ENCODE data around the gene CRYGB.
A peak's percentile ranks its signal among the peaks of the same experiment; 100 is the strongest.
"Not testable (repeated sequence)": the region's sequence is repeated elsewhere in the genome, so short reads cannot be mapped to it uniquely, and the experiment has no call there.

CRYGB gene

DNA sequence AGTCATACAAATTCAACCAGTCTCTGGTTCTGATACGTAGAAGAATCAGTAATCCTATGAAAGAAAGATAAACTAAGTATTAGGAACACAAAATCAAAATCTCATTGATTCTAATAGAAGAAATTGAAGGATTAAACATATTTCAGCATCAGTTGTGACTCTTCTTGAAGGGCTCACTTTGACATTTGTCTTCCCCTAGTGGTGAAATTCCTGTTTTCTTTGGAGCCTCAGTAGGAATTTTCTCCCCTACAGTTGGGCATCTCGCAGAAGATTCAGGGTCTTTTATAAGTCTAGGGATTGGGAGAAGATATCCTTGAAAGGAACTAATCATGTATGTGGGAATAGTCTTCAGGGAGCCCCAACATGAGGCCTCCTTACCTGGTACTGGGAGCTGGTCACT, 2.8 kb upstream of the CRYGB start:
- no peak for DNase-seq

- no peak for DNase-seq
These were observed 1.8 kb upstream of the CRYGB start for GRCh38 chr2:208147759-208148158.

DNA sequence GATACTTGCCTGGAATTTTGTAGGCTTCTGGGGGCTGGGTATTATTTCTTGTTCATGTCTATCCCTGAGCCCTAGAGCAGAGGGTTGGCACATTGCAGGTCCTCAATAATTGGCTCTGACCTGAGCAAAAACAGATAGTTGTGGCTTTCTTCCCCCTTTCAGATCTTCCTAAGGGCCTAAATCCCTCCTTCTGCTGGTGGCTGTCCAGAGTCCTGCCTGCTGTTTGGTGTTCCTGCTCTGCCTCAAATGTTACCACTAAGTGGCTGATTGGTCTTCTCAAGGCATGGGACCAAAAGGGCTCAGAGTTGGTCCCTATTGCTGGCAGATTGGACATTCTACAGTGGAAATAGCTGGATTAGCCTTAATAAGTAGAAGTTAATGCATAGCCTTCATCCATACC, 1.1 kb upstream of the CRYGB start:
- no peak for DNase-seq

DNA sequence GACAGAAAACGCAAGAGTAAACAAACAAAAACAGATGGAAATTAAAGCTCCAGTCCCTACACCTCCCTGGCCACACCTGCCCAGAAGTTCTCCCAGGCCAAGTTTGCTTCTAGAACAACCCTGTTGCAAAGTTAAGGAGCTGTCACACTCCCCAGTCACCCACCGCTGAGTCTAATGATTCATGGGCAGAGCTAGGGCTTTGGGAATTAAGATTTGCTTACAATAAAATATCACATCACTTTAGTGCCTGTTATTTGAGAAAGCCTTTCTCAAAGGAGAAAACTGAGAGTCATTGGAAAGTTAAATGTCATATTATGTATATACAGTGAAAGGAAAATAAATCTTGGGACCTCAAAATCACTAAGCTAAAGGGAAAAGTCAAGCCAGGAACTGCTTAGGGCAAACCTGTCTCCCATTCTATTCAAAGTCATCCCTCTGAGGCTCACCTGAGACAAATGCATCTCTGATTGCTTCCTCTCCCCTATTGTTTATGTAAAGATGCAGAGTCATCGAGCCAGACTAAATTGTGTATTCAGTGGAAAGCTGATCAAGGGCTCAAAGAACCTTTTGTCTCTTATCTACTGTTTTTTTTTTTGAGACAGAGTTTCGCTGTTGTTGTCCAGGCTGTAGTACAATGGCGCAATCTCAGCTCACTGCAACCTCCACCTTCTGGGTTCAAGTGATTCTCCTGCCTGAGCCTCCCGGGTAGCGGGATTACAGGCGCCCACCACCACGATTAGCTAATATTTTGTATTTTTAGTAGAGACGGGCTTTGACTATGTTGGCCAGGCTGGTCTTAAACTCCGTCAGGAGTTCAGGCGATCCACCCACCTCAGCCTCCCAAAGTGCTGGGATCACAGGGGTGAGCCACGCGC, 2.8 kb downstream of the CRYGB start:
- peak; percentile 8 for DNase-seq

- DNase-seq, result peak; percentile 75
These were observed 3.6 kb downstream of the CRYGB start for GRCh38 chr2:208142240-208142924.

DNA sequence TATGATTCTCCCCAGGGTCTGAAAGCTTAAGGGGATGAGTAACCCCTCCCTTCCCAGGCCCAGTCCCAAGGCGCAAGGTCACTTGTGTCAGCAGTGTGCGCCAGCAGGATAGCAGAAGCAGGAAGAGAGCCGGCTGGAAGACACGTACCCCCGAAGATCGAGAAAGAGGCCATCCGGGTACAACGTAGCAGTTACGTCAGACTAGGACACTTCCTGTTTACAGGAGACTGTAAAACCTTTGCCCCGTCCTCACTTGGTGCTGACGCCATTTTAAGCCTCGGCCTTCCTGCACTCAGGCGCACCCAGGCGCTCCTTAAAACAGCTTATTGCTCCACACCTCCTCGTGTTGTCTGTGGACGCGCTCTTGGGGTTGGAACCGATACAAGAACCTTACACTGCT, 6.5 kb downstream of the CRYGB start:
- no peak for DNase-seq

GRCh38 chr2:208138334-208138733, 7.6 kb downstream of the CRYGB start:
- not testable (repeated sequence) for DNase-seq

GRCh38 chr2:208136716-208137094, 9.3 kb downstream of the CRYGB start:
- no peak for DNase-seq

GRCh38 chr2:208135794-208136715, 9.9 kb downstream of the CRYGB start:
- DNase-seq, result no peak

DNA sequence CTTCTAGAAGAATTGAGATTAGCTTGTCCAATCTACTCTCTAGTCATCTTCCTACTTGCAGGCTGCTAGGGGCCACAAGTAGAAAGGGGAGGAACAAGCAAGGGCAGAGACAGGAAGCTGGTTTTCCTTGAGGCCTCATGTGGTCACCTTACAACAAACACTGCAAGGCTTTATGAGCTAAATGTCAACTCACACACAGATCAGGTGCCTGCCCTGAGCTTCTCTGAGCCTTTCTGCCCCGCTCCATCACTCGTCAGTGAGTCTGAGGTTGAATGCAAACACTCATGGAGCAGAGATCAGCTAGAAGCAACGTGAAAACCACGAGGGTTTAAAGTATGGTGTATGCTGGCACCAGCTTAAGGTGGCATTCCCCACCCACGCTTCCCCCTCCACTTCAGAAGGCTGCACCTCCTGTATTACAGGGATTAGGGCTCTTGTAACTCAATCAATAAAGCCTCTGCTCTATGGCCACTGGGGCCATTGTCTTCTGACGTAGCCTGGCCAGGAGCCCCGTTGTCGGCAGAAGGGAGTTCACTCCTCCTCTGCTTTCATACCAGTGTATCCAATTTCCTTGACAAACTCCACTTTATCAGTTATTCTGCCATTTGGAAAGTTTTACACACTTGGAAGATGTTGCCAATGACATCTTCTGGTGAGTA, 10.9 kb downstream of the CRYGB start:
- DNase-seq, result no peak

- no peak for DNase-seq
These were observed 15.2 kb downstream of the CRYGB start for GRCh38 chr2:208130712-208131110.

- no peak for DNase-seq
These were observed 15.9 kb downstream of the CRYGB start, which contains the start of gene CRYGC for GRCh38 chr2:208129744-208130711. Gene CRYGC (minus strand): TSS chr2:208129828. CDS start chr2:208129792, 36 bp downstream.

GRCh38 chr2:208128136-208128535, 17.8 kb downstream of the CRYGB start:
- no peak for DNase-seq

- no peak for DNase-seq
These were observed 18.9 kb downstream of the CRYGB start for GRCh38 chr2:208127090-208127489.

DNA sequence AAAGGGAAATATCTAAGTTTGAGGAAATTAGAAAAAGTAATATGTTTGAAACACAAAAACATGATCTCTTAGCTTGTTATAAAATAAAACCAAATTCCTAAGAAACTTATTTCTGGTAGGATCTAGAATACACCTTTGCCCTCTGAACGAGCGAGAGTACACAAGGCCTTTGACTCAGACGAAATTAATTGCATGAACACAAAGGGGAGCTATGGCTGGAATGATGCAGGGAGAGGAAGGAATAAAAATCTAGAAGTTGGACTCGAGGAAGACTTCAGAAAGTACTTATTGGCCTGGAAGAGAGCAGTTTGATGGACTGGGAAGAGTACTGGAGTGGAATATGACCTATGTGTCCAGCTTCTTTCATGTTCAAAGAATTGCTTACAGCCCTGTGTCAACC, 20.7 kb downstream of the CRYGB start:
- DNase-seq, result no peak

DNA sequence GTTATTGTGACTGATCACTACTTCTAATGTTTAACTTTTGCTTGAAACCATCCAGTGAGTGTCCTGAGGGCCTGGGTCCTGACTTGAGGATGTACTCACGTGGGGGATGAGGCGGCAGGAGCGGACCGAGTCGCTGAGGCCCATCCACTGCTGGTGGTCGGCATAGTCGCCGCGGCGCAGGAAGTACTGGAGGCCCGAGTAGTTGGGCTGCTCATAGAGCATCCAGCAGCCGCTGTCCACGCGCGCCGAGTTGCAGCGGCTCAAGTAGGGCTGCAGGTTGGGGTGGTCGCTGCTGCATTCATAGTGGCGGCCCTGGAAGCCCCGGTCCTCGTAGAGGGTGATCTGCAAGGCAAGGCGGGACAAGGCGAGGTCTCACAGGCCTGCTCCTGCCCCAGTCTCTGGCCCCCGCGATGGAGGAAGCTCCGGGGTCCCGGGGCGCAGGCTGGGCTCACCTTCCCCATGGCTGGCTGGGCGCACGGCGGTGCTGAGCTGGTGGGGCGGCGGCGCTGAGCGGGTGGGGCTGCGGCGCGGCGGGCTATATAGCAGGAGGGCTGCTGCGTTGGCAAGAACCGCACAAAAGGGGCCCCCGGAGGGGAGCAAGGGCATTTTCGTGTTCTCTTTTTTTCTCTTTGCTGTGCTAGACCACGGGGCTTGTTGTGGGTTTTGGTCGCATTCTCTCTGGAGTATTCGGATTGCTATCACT, 21.8 kb downstream of the CRYGB start, which contains the start of gene CRYGD:
TSS of gene CRYGD (minus strand) at position 512 of the 703 bp plus-strand sequence. CDS start at position 461, 51 bp downstream.
- DNase-seq, result not testable (repeated sequence)

DNA sequence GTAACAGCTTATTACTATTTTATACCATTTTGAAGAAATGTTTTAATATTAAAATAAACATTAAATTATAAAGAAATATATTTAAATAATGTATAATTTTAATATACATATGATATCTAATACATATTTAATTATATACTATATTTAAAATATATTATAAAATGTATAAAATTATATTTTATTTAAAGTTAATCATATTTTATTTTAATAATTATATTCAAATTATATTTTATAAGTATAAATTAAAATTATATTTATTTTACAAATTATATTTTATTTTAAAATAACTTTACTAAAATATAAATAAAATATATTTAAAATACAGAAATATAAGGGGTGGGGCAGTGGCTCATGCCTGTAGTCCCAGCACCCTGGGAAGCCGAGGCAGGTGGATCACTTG, 23.7 kb downstream of the CRYGB start:
- no peak for DNase-seq

DNA sequence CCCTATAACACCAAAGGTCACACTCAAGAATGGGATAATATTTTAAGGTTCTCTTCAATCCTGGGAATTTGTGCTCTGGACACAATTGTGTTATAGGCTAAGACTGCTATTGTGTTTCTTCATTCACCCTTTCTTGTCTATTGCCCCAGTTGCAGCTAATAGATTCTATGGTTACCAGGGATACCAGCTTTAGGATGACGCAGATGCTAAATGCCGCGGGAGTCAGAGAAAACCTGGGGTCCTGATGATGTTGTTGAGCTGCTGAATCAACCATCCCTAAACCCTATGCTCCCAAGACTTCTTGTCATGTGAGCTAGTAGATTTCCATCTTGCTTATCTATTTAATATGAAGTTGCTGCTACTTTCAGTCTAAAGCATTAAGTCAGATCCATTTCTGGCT, 27.0 kb downstream of the CRYGB start:
- DNase-seq, result no peak

- DNase-seq, result not testable (repeated sequence)
These were observed 28.6 kb downstream of the CRYGB start for GRCh38 chr2:208117390-208117789.

DNA sequence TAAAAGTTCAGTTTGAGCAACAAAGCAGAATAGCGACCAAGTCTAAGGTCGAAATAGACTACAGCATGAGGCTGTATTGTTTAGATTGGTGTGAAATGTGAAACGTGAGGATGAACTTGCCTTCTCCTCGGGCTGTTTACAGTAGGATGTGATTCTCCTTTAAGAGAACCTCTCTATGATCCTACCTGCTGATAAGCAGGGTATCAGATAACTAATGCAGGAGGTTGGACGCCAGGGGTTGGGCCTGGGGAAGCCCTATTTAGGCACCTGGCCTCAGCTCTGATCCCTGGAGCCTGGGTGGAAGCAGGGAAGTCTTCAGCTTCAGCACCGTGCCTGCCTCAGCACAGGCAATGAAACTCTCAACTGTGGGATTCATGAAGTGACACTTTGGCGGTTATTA, 33.0 kb downstream of the CRYGB start:
- peak; percentile 58 for DNase-seq
